OCI-LY7 (cell line): ENCODE measurements around the gene NIN. TPM values are rescaled to one million over a fixed set of nuclear protein-coding genes. Genes with fewer than 3 reads are reported as not detected.

Source experiments
- BruUV-seq: library from RNA; stranded (reverse); fragments of 400-500 nt; replicated peaks from 2 replicates; lab custom pipeline; 2021; lab: Mats Ljungman, UMichigan
- CTCF ChIA-PET: fragments of 300-600 bp; sonication (Branson Sonifier 250); formaldehyde crosslinking; loops from one replicate; lab custom pipeline; 2022; ENCODE audit warnings: antibody characterized with exemption; ENCODE audit not compliant: unreplicated experiment; lab: Charles Lee
- POLR2A ChIA-PET: fragments of 300-600 bp; sonication (Branson Sonifier 250); formaldehyde crosslinking; loops from one replicate; lab custom pipeline; 2022; ENCODE audit warnings: antibody characterized with exemption; lab: Charles Lee
- DNase-seq: peaks from one replicate; pipeline ENCODE4 v3.0.0-alpha.2; 2015; ENCODE audit warnings: low spot score
- H2AFZ ChIP-seq: fragments of 200-600 bp; sonication (generic), shearing (Covaris generic); 2 replicates; pipeline ENCODE4 v1.6.1; 2014; ENCODE audit warnings: mild to moderate bottlenecking, antibody characterized with exemption, low read length, moderate library complexity
- H3K27ac ChIP-seq: fragments of 200-600 bp; sonication (generic); 2 replicates; pipeline ENCODE4 v1.5.1; 2014; ENCODE audit warnings: mixed run types, low read depth, mild to moderate bottlenecking, moderate library complexity, low read length, inconsistent platforms; ENCODE audit not compliant: poor library complexity, severe bottlenecking
- H3K36me3 ChIP-seq: fragments of 200-600 bp; sonication (generic); 2 replicates; pipeline ENCODE4 v1.6.1; 2014; ENCODE audit warnings: mild to moderate bottlenecking, antibody characterized with exemption, low read length, moderate library complexity, mixed read lengths; ENCODE audit not compliant: insufficient read depth
- H3K4me1 ChIP-seq: fragments of 200-600 bp; sonication (generic); 2 replicates; pipeline ENCODE4 v1.5.1; 2014; ENCODE audit warnings: mild to moderate bottlenecking, low read length; ENCODE audit not compliant: insufficient read depth, poor library complexity, severe bottlenecking
- H3K4me2 ChIP-seq: fragments of 200-600 bp; sonication (generic); 2 replicates; pipeline ENCODE4 v1.6.1; 2014; ENCODE audit warnings: mild to moderate bottlenecking, low read length
- H3K4me3 ChIP-seq: fragments of 200-600 bp; sonication (generic); 2 replicates; pipeline ENCODE4 v1.5.1; 2014; ENCODE audit warnings: mild to moderate bottlenecking, low read depth, low read length; ENCODE audit not compliant: poor library complexity, severe bottlenecking
- H3K79me2 ChIP-seq: fragments of 200-600 bp; sonication (generic); 2 replicates; pipeline ENCODE4 v1.6.1; 2016; ENCODE audit warnings: low read depth, mild to moderate bottlenecking, low read length, moderate library complexity, mixed read lengths; ENCODE audit not compliant: insufficient read depth
- H3K9me2 ChIP-seq: fragments of 200-600 bp; sonication (generic); 2 replicates; pipeline ENCODE4 v1.6.1; 2016; ENCODE audit warnings: mild to moderate bottlenecking, low read length, mixed read lengths; ENCODE audit not compliant: insufficient read depth
- H3K9me3 ChIP-seq: fragments of 200-600 bp; sonication (generic); 2 replicates; pipeline ENCODE4 v1.6.1; 2014; ENCODE audit warnings: mild to moderate bottlenecking, mixed run types, low read length, mixed read lengths
- H4K20me1 ChIP-seq: fragments of 200-600 bp; sonication (generic); 2 replicates; pipeline ENCODE4 v1.6.1; 2014; ENCODE audit warnings: mild to moderate bottlenecking, antibody characterized with exemption, low read length, moderate library complexity, mixed read lengths; ENCODE audit not compliant: insufficient read depth
- EZH2phosphoT487 ChIP-seq: fragments of 200-600 bp; sonication (generic); IDR thresholded peaks from 2 replicates; pipeline ENCODE4 v1.6.1; 2018; ENCODE audit warnings: low read depth, borderline replicate concordance, mild to moderate bottlenecking, mixed run types, antibody characterized with exemption, low read length, moderate library complexity, mixed read lengths
- intact Hi-C: fragments of 100-400 bp; cut with micrococcal nuclease; formaldehyde crosslinking; loops from one replicate; pipeline ENCODE4 v1.10.0; 2022; ENCODE audit not compliant: unreplicated experiment
- total RNA-seq, 2 experiments: library from RNA; depleted of rRNA in 1 of 2; stranded (reverse); fragments of >200 nt in 1 of 2; shearing (Covaris generic) in 1 of 2; gene quantifications; 2 replicates each; pipeline ENCODE4 v1.2.3, GENCODE V29; 2014 to 2022
- TF ChIP-seq, protein P1 (sequence below): fragments of 200-600 bp; sonication (generic); conservative IDR thresholded peaks from 2 replicates; pipeline ENCODE4 v1.5.1; 2014; ENCODE audit warnings: mild to moderate bottlenecking, antibody characterized with exemption, low read length, moderate library complexity, mixed read lengths

Gene NIN
- total RNA-seq, 2 experiments from 2014 or later: 95.3 to 189 TPM

DNA sequence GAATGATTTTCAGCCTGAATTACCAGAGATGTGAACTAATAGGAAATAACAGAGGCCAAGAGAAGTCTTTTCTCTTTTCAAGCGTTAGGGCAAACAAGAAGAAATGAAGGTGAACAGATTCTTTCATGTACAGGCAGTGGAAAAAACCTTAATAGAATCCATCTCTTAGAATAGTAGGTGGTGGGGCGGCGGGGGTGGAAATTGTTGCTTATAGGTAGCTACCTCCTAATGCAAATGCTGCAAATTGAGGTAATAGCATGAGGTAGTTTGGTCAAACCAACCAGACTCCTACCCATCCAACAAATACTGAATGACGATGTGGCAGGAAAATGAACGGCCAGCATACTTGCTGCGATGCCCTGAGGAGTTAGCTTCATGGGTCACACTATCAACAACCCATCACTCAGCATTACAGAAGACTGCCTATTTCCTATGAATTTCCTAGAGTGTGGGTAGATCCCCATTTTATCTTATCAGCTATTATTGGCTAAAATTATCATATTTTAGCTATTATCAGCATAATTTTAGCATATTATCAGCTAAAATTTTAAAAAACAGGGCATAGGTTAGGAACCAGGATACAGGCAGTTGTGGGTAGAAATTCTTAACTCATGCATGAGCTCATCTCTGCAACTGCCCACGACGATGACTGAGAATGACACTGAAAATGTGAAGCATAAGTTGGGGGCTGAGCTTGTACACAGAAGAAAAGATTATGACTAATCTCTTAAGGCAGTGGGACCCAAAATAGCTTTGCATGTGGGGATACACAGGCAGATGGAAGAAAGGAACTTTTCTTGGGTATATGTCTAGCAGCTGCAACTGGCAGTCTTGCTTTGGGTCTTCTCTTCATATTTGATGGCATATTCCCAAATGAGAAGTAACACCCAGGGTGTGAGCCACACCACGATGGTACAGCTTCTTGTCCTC lies 68.7 kb downstream of the NIN start:
- Histone ChIP-seq H3K36me3 (peaks cover 95% of the 10 kb centered on the region), H3K9me3 (no peaks in the 10 kb centered on the region), H3K4me2 (no peak overlapping the region), H2AFZ (no peak overlapping the region), H3K79me2 (no peaks in the 10 kb centered on the region), H4K20me1 (no peaks in the 10 kb centered on the region), H3K27ac (no peak overlapping the region), H3K4me1 (no peaks in the 10 kb centered on the region), H3K9me2 (no peaks in the 10 kb centered on the region), H3K4me3 (no peak overlapping the region)
- TF ChIP-seq, protein P1, sequence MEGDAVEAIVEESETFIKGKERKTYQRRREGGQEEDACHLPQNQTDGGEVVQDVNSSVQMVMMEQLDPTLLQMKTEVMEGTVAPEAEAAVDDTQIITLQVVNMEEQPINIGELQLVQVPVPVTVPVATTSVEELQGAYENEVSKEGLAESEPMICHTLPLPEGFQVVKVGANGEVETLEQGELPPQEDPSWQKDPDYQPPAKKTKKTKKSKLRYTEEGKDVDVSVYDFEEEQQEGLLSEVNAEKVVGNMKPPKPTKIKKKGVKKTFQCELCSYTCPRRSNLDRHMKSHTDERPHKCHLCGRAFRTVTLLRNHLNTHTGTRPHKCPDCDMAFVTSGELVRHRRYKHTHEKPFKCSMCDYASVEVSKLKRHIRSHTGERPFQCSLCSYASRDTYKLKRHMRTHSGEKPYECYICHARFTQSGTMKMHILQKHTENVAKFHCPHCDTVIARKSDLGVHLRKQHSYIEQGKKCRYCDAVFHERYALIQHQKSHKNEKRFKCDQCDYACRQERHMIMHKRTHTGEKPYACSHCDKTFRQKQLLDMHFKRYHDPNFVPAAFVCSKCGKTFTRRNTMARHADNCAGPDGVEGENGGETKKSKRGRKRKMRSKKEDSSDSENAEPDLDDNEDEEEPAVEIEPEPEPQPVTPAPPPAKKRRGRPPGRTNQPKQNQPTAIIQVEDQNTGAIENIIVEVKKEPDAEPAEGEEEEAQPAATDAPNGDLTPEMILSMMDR: no peak
- TF ChIP-seq EZH2phosphoT487: no peak
- ChIA-PET POLR2A (interaction anchor here (0.7 to 2.4 kb wide), 13 partner anchors 9 to 202 kb away, joined by 3 to 13 read pairs (median 3); no protein-coding TSS in a partner anchor), CTCF (interaction anchor here (0.7 to 1.0 kb wide), 2 partner anchors 14 to 38 kb away, joined by 3 read pairs; no protein-coding TSS in a partner anchor)
- DNase-seq: no peak
- intact Hi-C loops: no loop called here
- no TSS peak for BruUV-seq

DNA sequence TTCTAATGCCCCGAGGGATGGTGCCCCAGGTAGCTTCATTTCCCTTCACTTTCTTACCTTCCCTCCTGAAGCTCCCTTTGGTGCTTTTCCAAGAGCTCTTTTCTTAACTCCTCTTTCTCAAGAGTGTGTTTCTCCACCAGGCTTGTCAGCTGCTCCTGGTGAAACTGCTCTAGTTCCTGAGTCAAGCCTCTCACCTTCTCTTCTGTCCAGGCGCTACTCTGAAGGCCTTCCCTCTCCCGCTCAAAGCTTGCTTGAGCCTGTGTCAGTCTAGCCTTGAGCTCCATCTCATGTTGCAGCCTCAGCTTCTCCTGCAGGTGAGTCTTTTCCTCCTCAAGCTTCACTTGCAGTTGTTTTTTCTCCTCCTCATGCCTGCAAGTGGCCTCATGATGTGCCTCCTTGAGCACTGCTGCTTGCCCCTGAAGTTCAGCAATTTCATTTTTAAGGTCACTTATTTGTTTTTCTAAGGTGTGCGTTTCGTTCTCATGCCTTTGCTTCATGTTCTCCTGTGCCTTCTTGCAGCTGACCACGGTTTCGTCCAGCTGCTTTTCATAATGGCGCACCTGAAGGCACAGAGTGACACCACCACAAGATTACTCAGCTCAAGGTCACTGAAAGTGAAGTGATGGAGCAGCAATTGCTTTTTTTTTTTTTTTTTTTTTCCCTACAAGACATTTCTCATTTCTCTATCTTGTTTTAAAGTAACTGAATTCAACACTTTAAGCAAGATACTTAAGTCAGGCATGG lies 71.0 kb downstream of the NIN start:
- H3K27ac ChIP-seq: no peak overlapping the region
- intact Hi-C loops: no loop called here

More for the DNA sequence above, 71.0 kb downstream of the NIN start:
- no peaks in the 10 kb centered on the region for H3K9me2 ChIP-seq
- no TSS peak for BruUV-seq
- ChIA-PET CTCF (interaction anchor here (0.6 kb wide), 1 partner anchor 32 kb away, joined by 4 read pairs; no protein-coding TSS in a partner anchor), POLR2A (interaction anchor here (0.7 to 1.5 kb wide), 3 partner anchors 10 to 50 kb away, joined by 3 to 7 read pairs (median 6); no protein-coding TSS in a partner anchor)
- no peak for DNase-seq
- peaks cover 12% of the 10 kb centered on the region for H3K4me1 ChIP-seq
- H3K36me3 ChIP-seq: peaks cover 96% of the 10 kb centered on the region
- H2AFZ ChIP-seq: no peak overlapping the region
- no peaks in the 10 kb centered on the region for H4K20me1 ChIP-seq
- TF ChIP-seq, protein P1: no peak
- no peak for TF ChIP-seq EZH2phosphoT487
- no peaks in the 10 kb centered on the region for H3K9me3 ChIP-seq
- no peaks in the 10 kb centered on the region; the same call in 1 of the 2 replicates for H3K79me2 ChIP-seq
- H3K4me3 ChIP-seq: no peak overlapping the region
- no peak overlapping the region for H3K4me2 ChIP-seq
